ENCODE measurements around the gene EVA1A.

- TF ChIP-seq POLR2A (IDR thresholded peaks at IDR 0.05) (no peak), CTCF (IDR thresholded peaks at IDR 0.05) (no peak)
These were observed 26.2 kb upstream of the EVA1A start for GRCh38 chr2:75586971-75587370.

Data from testis (tissue), 2 donors.